GM12878 (cell line): ENCODE measurements around the gene BMI1. TPM values are rescaled to one million over a fixed set of nuclear protein-coding genes. Genes with fewer than 3 reads are reported as not detected.

Experiments used
- ATAC-seq: fragments of 200-7000 bp; cut with Tn5 transposase; 3 replicates; pipeline ENCODE4 v1.9.1; 2020; ENCODE audit warnings: mild to moderate bottlenecking, moderate library complexity
- BruUV-seq: library from RNA; stranded (reverse); fragments of 400-500 nt; replicated peaks from 2 replicates; lab custom pipeline; 2021; lab: Mats Ljungman, UMichigan
- CTCF ChIA-PET: fragments of 300-600 bp; sonication (Branson Sonifier 250); formaldehyde crosslinking; extraction: SDS; loops from one replicate; lab custom pipeline; 2021; ENCODE audit warnings: inconsistent platforms; lab: Yijun Ruan, JAX
- POLR2A ChIA-PET: fragments of 350-600 bp; formaldehyde crosslinking; extraction: SDS; loops from one replicate; lab custom pipeline; 2021; ENCODE audit warnings: inconsistent platforms; lab: Charles Lee
- RAD21 ChIA-PET: fragments of 300-600 bp; sonication (Branson Sonifier 250); formaldehyde crosslinking; loops from one replicate; lab custom pipeline; 2023; ENCODE audit warnings: antibody characterized with exemption; ENCODE audit not compliant: unreplicated experiment; lab: Charles Lee
- SMC1A ChIA-PET: fragments of 300-600 bp; sonication (Branson Sonifier 250); formaldehyde crosslinking; loops from one replicate; lab custom pipeline; 2023; ENCODE audit not compliant: unreplicated experiment, uncharacterized antibody; lab: Charles Lee
- DNase-seq: peaks from one replicate; pipeline ENCODE4 v3.0.0-alpha.2; 2011; ENCODE audit warnings: low read depth, low spot score
- FAIRE-seq: peaks from 3 replicates; lab custom pipeline; 2011; peaks lifted over from hg19 to GRCh38; lab: Jason Lieb, UNC
- H2AFZ ChIP-seq: 2 replicates; pipeline ENCODE4 v1.6.0; 2011; ENCODE audit warnings: low read depth, low read length, control low read depth; ENCODE audit not compliant: control insufficient read depth
- H3K27ac ChIP-seq: 2 replicates; pipeline ENCODE4 v1.5.1; 2011; ENCODE audit warnings: control low read depth; ENCODE audit not compliant: control insufficient read depth, insufficient read depth
- H3K27me3 ChIP-seq, 2 experiments: replicated peaks in 1 of 2; 2 replicates each; pipeline versions ENCODE4 v1.6.0 to v1.6.1; 2011; ENCODE audit warnings: low read length in 1 of 2; ENCODE audit not compliant: control insufficient read depth in 2 of 2, insufficient read depth in 2 of 2
- H3K36me3 ChIP-seq, 2 experiments: 2 replicates each; pipeline ENCODE4 v1.5.1; 2011; ENCODE audit warnings: low read length in 1 of 2; ENCODE audit not compliant: control insufficient read depth in 2 of 2, insufficient read depth in 2 of 2
- H3K4me1 ChIP-seq: 2 replicates; pipeline ENCODE4 v1.6.1; 2011; ENCODE audit warnings: mild to moderate bottlenecking, low read length, moderate library complexity, mixed read lengths; ENCODE audit not compliant: control insufficient read depth, insufficient read depth
- H3K4me2 ChIP-seq: 2 replicates; pipeline ENCODE4 v1.6.0; 2011; ENCODE audit warnings: control low read depth; ENCODE audit not compliant: control insufficient read depth, insufficient read depth
- H3K4me3 ChIP-seq: fragments of 200-600 bp; sonication (generic); 2 replicates; pipeline ENCODE4 v1.5.1; 2016
- H3K79me2 ChIP-seq: 2 replicates; pipeline ENCODE4 v1.6.0; 2011; ENCODE audit warnings: low read length; ENCODE audit not compliant: control insufficient read depth, insufficient read depth
- H3K9ac ChIP-seq: 2 replicates; pipeline ENCODE4 v1.8.0; 2011; ENCODE audit warnings: low read length, control low read depth, mixed read lengths; ENCODE audit not compliant: control insufficient read depth, insufficient read depth
- H3K9me3 ChIP-seq: replicated peaks from 3 replicates; pipeline ENCODE4 v1.5.1; 2011; ENCODE audit warnings: mild to moderate bottlenecking, low read length; ENCODE audit not compliant: control insufficient read depth, insufficient read depth
- H4K20me1 ChIP-seq: 2 replicates; pipeline ENCODE4 v1.6.0; 2011; ENCODE audit not compliant: control insufficient read depth, insufficient read depth
- BMI1 ChIP-seq: fragments of 450-650 bp; IDR thresholded peaks from 2 replicates; pipeline ENCODE4 v1.6.1; 2016; ENCODE audit warnings: mild to moderate bottlenecking, moderate library complexity, borderline replicate concordance
- IRF4 ChIP-seq: IDR thresholded peaks from 2 replicates; pipeline ENCODE4 v1.6.1; 2011; ENCODE audit warnings: low read depth, low read length
- RELA ChIP-seq: fragments of 450-650 bp; IDR thresholded peaks from 2 replicates; pipeline ENCODE4 v1.8.0; 2014; ENCODE audit warnings: borderline replicate concordance; ENCODE audit not compliant: partially characterized antibody
- RUNX3 ChIP-seq: IDR thresholded peaks from 2 replicates; pipeline ENCODE4 v1.6.1; 2012; ENCODE audit warnings: low read length, inconsistent platforms
- WGBS: methylation state at CpG from one replicate; pipeline ENCODE4 v1.1.6; 2016; ENCODE audit warnings: low lambda C conversion rate; ENCODE audit not compliant: insufficient replicate concordance, insufficient coverage; ENCODE audit errors: missing lambda C conversion rate; 5-methylcytosine and 5-hydroxymethylcytosine counted together
- in situ Hi-C: fragments of 300-500 bp; cut with MboI; formaldehyde crosslinking; loops from 9 replicates; pipeline ENCODE4 v1.14.3; 2018; ENCODE audit warnings: mixed read lengths
- intact Hi-C: fragments of 100-400 bp; cut with micrococcal nuclease; formaldehyde crosslinking; loops from one replicate; pipeline ENCODE4 v1.14.2; 2022; ENCODE audit not compliant: unreplicated experiment
- polyA plus RNA-seq, 11 experiments: library from polyadenylated mRNA; depleted of rRNA in 4 of 11; unstranded in 6 of 11; stranded (reverse) in 5 of 11; fragments of >200 nt; fragmentation: Nextera tagmentation in 4 of 11; fragmentation: Illumina TruSeq in 1 of 11; extraction: Ambion mirVana in 4 of 11; extraction: Trizol in 1 of 11; gene quantifications; 1 replicate in 1 of 11; 2 replicates in 10 of 11; pipeline versions ENCODE4 v1.2.1 to v1.2.3, GENCODE V29; 2011 to 2016; ENCODE audit warnings: inconsistent platforms in 2 of 11, missing spikeins in 2 of 11, low read depth in 1 of 11
- total RNA-seq, 4 experiments: library from RNA; depleted of rRNA in 3 of 4; stranded (reverse); fragments of >200 nt in 3 of 4; fragmentation: Illumina TruSeq in 1 of 4; extraction: Trizol in 1 of 4; gene quantifications; 2 replicates each; pipeline versions ENCODE4 v1.2.1 to v1.2.3, GENCODE V29; 2013 to 2021
- TF ChIP-seq, protein P1 (sequence below), 3 experiments: IDR thresholded peaks in 2 of 3; conservative IDR thresholded peaks in 1 of 3; 2 replicates each; pipeline ENCODE4 v1.5.1; 2011; ENCODE audit warnings: low read depth in 3 of 3, low read length in 3 of 3, mild to moderate bottlenecking in 3 of 3, control low read depth in 2 of 3, moderate library complexity in 2 of 3, inconsistent platforms in 1 of 3, mixed read lengths in 1 of 3; ENCODE audit not compliant: control insufficient read depth in 2 of 3, insufficient read depth in 1 of 3; ENCODE audit errors: extremely low read depth in 1 of 3
- TF ChIP-seq, protein P2 (sequence below): fragments of 450-650 bp; IDR thresholded peaks from 2 replicates; pipeline ENCODE4 v1.6.1; 2017; ENCODE audit warnings: mild to moderate bottlenecking

The BMI1 gene
- total and polyA plus RNA-seq, 10 of the 15 experiments (the other 5 are each of a cell fraction or from before 2014, with no cell fraction given), result 8.0 to 49.7 (median 25.8) TPM

DNA sequence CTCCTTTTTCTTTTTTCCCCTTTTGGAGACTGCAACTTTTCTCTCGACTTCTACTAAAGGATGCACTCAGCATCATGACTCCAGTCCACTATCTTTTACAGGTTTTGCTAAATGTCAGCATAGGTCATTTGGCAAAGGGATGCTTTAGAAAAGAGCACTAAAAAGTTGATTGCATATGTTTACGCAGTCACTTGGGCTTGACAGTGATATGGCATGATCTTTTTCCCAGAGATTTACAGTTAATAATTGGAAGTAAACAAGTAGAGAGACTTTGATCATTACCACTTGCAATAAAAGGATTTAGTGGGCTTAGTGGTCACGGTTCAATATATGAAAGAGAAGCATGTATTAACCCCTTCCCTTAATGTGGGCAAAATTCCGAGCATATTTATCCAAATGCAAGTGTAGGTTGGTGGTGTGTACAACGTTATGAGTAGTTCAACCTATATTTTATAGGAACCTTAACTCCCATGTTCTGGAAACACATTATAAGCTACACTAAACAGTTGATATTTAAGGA is 1.8 kb downstream of the BMI1 start (continued):
- TF ChIP-seq, protein P1, sequence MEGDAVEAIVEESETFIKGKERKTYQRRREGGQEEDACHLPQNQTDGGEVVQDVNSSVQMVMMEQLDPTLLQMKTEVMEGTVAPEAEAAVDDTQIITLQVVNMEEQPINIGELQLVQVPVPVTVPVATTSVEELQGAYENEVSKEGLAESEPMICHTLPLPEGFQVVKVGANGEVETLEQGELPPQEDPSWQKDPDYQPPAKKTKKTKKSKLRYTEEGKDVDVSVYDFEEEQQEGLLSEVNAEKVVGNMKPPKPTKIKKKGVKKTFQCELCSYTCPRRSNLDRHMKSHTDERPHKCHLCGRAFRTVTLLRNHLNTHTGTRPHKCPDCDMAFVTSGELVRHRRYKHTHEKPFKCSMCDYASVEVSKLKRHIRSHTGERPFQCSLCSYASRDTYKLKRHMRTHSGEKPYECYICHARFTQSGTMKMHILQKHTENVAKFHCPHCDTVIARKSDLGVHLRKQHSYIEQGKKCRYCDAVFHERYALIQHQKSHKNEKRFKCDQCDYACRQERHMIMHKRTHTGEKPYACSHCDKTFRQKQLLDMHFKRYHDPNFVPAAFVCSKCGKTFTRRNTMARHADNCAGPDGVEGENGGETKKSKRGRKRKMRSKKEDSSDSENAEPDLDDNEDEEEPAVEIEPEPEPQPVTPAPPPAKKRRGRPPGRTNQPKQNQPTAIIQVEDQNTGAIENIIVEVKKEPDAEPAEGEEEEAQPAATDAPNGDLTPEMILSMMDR (IDR thresholded peaks at IDR 0.05 in 2 of 3, conservative IDR thresholded peaks at IDR 0.05 in 1 of 3; ENCODE audit: control insufficient read depth in 2 of 3, extremely low read depth in 1 of 3, insufficient read depth in 1 of 3, low read depth in 3 of 3, low read length in 3 of 3), result no peak
- TF ChIP-seq IRF4 (no peak), RELA (no peak)
- TF ChIP-seq, protein P2, sequence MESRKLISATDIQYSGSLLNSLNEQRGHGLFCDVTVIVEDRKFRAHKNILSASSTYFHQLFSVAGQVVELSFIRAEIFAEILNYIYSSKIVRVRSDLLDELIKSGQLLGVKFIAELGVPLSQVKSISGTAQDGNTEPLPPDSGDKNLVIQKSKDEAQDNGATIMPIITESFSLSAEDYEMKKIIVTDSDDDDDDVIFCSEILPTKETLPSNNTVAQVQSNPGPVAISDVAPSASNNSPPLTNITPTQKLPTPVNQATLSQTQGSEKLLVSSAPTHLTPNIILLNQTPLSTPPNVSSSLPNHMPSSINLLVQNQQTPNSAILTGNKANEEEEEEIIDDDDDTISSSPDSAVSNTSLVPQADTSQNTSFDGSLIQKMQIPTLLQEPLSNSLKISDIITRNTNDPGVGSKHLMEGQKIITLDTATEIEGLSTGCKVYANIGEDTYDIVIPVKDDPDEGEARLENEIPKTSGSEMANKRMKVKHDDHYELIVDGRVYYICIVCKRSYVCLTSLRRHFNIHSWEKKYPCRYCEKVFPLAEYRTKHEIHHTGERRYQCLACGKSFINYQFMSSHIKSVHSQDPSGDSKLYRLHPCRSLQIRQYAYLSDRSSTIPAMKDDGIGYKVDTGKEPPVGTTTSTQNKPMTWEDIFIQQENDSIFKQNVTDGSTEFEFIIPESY, result no peak

DNA sequence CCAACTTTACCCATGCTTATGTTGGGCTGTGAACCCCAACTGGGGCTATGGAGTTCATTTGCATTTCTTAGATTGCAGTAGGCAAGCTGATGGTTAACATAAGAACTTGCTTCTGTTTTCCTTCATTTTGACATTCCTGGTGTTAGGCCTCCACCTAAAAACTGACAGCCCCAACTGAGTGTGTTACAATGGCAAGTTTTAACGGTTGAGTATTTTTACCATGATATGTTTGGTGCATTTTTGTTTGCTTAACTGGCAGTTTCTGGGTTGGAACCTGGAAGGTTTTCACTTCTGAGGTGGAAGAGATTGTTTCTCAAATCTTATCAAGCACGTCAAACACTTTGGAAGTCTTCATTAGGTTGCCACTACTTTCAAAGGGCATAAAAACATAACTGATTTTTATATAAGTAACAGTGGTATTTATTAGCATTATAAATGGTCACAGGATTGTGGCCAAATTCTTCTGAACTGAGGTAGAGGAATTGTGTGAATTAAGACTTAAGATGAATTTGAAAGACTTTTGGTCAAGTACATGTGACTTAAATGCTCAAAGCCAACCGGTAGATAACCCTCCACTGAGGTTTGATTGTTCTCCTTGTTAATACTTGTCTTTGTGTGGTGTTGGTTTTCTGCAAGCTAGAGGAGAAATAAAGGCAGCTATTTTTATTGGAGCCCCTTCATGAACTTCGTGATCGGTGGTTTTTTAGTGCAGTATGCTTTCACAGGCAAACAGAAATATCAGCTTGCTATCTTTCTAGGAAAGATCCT is 2.8 kb downstream of the BMI1 start:
- no peak overlapping the region for H3K9ac ChIP-seq
- TF ChIP-seq BMI1 (peak; percentile 20; the same call in 1 of the 2 replicates), RUNX3 (no peak)
- TF ChIP-seq, all 136 proteins: peak for 1
- FAIRE-seq (no peak), DNase-seq (no peak), ATAC-seq (no peak)
- Histone ChIP-seq H2AFZ (no peak overlapping the region), H3K4me2 (peak overlapping the region; percentile 98), H3K4me1 (peaks cover 21% of the 10 kb centered on the region), H3K27me3 (peaks cover 3 to 14% of the 10 kb centered on the region in 2 experiments), H3K27ac (no peak overlapping the region), H4K20me1 (peaks cover 2% of the 10 kb centered on the region; the same call in 1 of the 2 replicates), H3K79me2 (peaks cover 6% of the 10 kb centered on the region), H3K9me3 (peaks cover 2% of the 10 kb centered on the region; the same call in 2 of the 3 replicates), H3K4me3 (0 out of 2 replicates have a peak overlapping the region, but pooled peaks have one; percentile 6), H3K36me3 (no peaks in the 10 kb centered on the region)
- ChIA-PET SMC1A (interaction anchor here (1.5 kb wide), 1 partner anchor 20 kb away, joined by 5 read pairs; no protein-coding TSS in a partner anchor), CTCF (interaction anchor here (1.3 to 2.1 kb wide), 3 partner anchors 10 to 330 kb away, joined by 4 to 6 read pairs (median 6); no protein-coding TSS in a partner anchor), POLR2A (interaction anchor here (0.5 to 1.8 kb wide), 4 partner anchors 8 to 73 kb away, joined by 3 to 9 read pairs (median 4); partner anchors contain the start of gene COMMD3), RAD21 (interaction anchor here (1.1 to 1.2 kb wide), 2 partner anchors 21 to 54 kb away, joined by 3 to 4 read pairs; no protein-coding TSS in a partner anchor)
- BruUV-seq, result no TSS peak
- intact Hi-C loops, result loop anchor here (2.0 to 5.0 kb wide), 3 partner anchors 17 to 664 kb away; partner anchors contain the start of gene DNAJC1
- WGBS, result 74% methylated on average over 5 of the region's 5 CpGs
- in situ Hi-C loops, result no loop called here
